Measurements from ENCODE around the gene LRRC4. TPM values are rescaled to one million over a fixed set of nuclear protein-coding genes. Genes with fewer than 3 reads are reported as not detected.

LRRC4 gene
- total and polyA plus RNA-seq, 4 donors: 4.7 to 14.6 (median 6.9) TPM

GRCh38 chr7:128071376-128071775, 40.1 kb upstream of the LRRC4 start:
- WGBS, 2 donors: 79 to 88% methylated on average over 6 of the region's 6 CpGs
- H3K9me3 ChIP-seq (ENCODE audit: control insufficient read depth in 4 of 4, insufficient read depth in 3 of 4, low read length in 3 of 4): no peaks in the 10 kb centered on the region
- peaks cover 0 to 14% (median 0%) of the 10 kb centered on the region in 5 donors for H3K4me1 ChIP-seq (ENCODE audit: control insufficient read depth in 5 of 5, insufficient read depth in 5 of 5, low read length in 5 of 5)
- H3K27ac ChIP-seq (ENCODE audit: low read depth in 1 of 2, low read length in 1 of 2): no peak overlapping the region
- H3K4me3 ChIP-seq: no peak overlapping the region
- H3K9ac ChIP-seq (ENCODE audit: insufficient read depth in 1 of 2, low read length in 2 of 2): no peak overlapping the region
- DNase-seq: no peak
- peaks cover 0 to 13% (median 0%) of the 10 kb centered on the region in 4 donors for H3K36me3 ChIP-seq (ENCODE audit: control insufficient read depth in 4 of 4, insufficient read depth in 4 of 4, low read length in 4 of 4)
- H3K27me3 ChIP-seq (ENCODE audit: control insufficient read depth in 3 of 3, insufficient read depth in 3 of 3, low read length in 2 of 3): no peaks in the 10 kb centered on the region
- no peak for ATAC-seq (ENCODE audit: insufficient read depth, low FRiP score)
- TF ChIP-seq, protein P1, sequence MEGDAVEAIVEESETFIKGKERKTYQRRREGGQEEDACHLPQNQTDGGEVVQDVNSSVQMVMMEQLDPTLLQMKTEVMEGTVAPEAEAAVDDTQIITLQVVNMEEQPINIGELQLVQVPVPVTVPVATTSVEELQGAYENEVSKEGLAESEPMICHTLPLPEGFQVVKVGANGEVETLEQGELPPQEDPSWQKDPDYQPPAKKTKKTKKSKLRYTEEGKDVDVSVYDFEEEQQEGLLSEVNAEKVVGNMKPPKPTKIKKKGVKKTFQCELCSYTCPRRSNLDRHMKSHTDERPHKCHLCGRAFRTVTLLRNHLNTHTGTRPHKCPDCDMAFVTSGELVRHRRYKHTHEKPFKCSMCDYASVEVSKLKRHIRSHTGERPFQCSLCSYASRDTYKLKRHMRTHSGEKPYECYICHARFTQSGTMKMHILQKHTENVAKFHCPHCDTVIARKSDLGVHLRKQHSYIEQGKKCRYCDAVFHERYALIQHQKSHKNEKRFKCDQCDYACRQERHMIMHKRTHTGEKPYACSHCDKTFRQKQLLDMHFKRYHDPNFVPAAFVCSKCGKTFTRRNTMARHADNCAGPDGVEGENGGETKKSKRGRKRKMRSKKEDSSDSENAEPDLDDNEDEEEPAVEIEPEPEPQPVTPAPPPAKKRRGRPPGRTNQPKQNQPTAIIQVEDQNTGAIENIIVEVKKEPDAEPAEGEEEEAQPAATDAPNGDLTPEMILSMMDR (IDR thresholded peaks at IDR 0.05; ENCODE audit: control extremely low read depth, extremely low read depth): no peak

DNA sequence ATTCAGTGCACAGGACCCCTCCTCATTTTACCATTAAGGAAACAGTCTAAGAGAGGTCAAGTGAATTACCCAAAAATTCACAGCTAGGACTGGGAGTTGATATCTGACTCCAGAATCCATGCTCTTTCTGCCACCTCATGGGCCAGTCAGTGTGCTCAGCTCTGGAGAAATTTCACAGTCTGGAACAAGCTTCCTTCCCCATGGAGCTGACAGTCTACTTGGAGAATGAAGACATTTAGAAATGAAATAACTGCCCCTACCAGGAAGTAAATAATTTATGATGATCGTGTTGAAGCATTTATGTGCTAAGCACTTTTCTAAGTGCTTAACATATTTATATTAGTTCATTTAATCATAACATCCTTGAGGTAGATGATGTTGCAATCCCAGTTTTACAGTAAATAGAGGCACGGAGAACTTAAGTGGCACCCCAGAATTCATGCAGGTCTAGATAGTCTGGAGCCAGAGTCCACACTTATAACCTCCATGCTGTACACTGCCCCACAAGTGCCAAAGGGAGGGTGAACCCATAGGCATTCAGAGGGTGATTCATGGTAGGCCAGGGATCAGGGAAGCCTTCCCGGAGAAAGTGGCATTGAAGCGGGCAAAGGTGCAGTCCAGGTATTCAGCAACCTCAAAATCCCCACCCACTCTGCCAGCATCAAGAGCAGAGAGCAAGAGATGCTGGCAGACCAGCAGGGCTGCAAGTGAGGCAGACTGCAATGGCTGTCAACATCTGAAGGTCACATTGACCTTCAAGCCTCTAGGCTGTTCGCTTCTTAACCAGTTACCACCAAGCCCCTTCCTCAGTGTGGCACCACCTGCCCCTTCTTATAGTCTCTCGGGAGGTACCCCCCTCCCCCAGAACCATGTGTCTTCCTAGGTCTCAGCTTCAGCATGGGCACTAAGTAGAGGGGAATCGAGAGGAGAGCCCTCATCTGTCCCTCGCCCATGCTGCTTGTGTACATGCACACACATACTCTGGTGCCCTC, 38.4 kb upstream of the LRRC4 start:
- H3K9me3 ChIP-seq (ENCODE audit: control insufficient read depth in 4 of 4, insufficient read depth in 3 of 4, low read length in 3 of 4): no peaks in the 10 kb centered on the region
- H3K27me3 ChIP-seq (ENCODE audit: control insufficient read depth in 3 of 3, insufficient read depth in 3 of 3, low read length in 2 of 3): no peaks in the 10 kb centered on the region
- H3K36me3 ChIP-seq (ENCODE audit: control insufficient read depth in 4 of 4, insufficient read depth in 4 of 4, low read length in 4 of 4): peaks cover 0 to 14% (median 0%) of the 10 kb centered on the region in 4 donors
- TF ChIP-seq, protein P1 (IDR thresholded peaks at IDR 0.05; ENCODE audit: control extremely low read depth, extremely low read depth): no peak
- DNase-seq (no peak), ATAC-seq (ENCODE audit: insufficient read depth, low FRiP score) (peak; percentile 59)
- no peaks in the 10 kb centered on the region for H3K4me1 ChIP-seq (ENCODE audit: control insufficient read depth in 5 of 5, insufficient read depth in 5 of 5, low read length in 5 of 5)
- H3K27ac ChIP-seq (ENCODE audit: low read depth in 1 of 2, low read length in 1 of 2): no peak overlapping the region
- H3K9ac ChIP-seq (ENCODE audit: insufficient read depth in 1 of 2, low read length in 2 of 2): no peak overlapping the region
- H3K4me3 ChIP-seq: no peak overlapping the region
- 80 to 86% methylated on average over 8 of the region's 8 CpGs for WGBS, 2 donors

DNA sequence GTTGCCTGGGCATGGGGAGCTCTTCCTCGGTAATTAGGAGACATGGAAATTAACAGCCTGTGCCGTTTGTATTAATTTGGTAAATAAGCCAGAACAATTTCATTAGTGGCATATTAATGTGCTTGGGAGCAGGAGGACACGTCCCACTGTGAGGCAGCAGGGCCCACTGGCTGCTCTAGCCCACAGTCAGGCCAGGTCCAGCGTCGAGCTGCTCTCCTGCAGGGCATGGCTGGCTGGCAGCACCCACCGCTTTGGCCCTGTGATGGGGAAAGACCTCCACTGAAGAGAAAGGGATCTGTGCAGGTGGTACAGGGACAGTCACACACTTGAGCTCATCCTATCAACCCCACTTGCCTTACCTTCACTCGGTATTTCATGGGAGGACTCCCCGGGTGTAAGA, 37.5 kb upstream of the LRRC4 start:
- Histone ChIP-seq H3K27ac (ENCODE audit: low read depth in 1 of 2, low read length in 1 of 2) (no peak overlapping the region), H3K4me3 (no peak overlapping the region), H3K9ac (ENCODE audit: insufficient read depth in 1 of 2, low read length in 2 of 2) (no peak overlapping the region), H3K4me1 (ENCODE audit: control insufficient read depth in 5 of 5, insufficient read depth in 5 of 5, low read length in 5 of 5) (no peaks in the 10 kb centered on the region), H3K27me3 (ENCODE audit: control insufficient read depth in 3 of 3, insufficient read depth in 3 of 3, low read length in 2 of 3) (no peaks in the 10 kb centered on the region), H3K9me3 (ENCODE audit: control insufficient read depth in 4 of 4, insufficient read depth in 3 of 4, low read length in 3 of 4) (no peaks in the 10 kb centered on the region), H3K36me3 (ENCODE audit: control insufficient read depth in 4 of 4, insufficient read depth in 4 of 4, low read length in 4 of 4) (peaks cover 0 to 13% (median 0%) of the 10 kb centered on the region in 4 donors)
- DNase-seq: no peak
- WGBS, 2 donors: 93 to 96% methylated on average over 8 of the region's 8 CpGs
- TF ChIP-seq, protein P1 (IDR thresholded peaks at IDR 0.05; ENCODE audit: control extremely low read depth, extremely low read depth): no peak
- no peak for ATAC-seq (ENCODE audit: insufficient read depth, low FRiP score)
